GM12864 (cell line): ENCODE data around the gene HOXA1.

Source experiments
- DNase-seq: peaks from one replicate; pipeline ENCODE4 v3.0.0-alpha.2; 2011; ENCODE audit warnings: low read depth
- H3K4me3 ChIP-seq: 2 replicates; pipeline ENCODE4 v1.5.1; 2011; ENCODE audit warnings: mild to moderate bottlenecking, low read depth, low read length, control low read depth
- CTCF ChIP-seq: IDR thresholded peaks from 2 replicates; pipeline ENCODE4 v1.5.1; 2011; ENCODE audit warnings: low read depth, mild to moderate bottlenecking, moderate library complexity, low read length, control low read depth, inconsistent platforms; ENCODE audit errors: missing control alignments

The HOXA1 gene

GRCh38 chr7:27124902-27125689 lies 29.3 kb upstream of the HOXA1 start:
- H3K4me3 ChIP-seq = no peak overlapping the region
- no peak for DNase-seq
- TF ChIP-seq CTCF = no peak

- H3K4me3 ChIP-seq = no peak overlapping the region
- no peak for DNase-seq
- TF ChIP-seq CTCF = no peak
These were observed 28.5 kb upstream of the HOXA1 start for GRCh38 chr7:27124096-27124901.

GRCh38 chr7:27123477-27124053 lies 27.8 kb upstream of the HOXA1 start:
- no peak for TF ChIP-seq CTCF
- H3K4me3 ChIP-seq = no peak overlapping the region
- DNase-seq = no peak

- DNase-seq = no peak
- TF ChIP-seq CTCF = no peak
- no peak overlapping the region for H3K4me3 ChIP-seq
These were observed 27.2 kb upstream of the HOXA1 start for GRCh38 chr7:27123007-27123476.

- H3K4me3 ChIP-seq = no peak overlapping the region
- DNase-seq = no peak
- TF ChIP-seq CTCF = no peak
These were observed 26.5 kb upstream of the HOXA1 start for GRCh38 chr7:27122077-27122910.

GRCh38 chr7:27121684-27122076 lies 25.9 kb upstream of the HOXA1 start:
- no peak for TF ChIP-seq CTCF
- H3K4me3 ChIP-seq = no peak overlapping the region
- no peak for DNase-seq
